Adrenal gland (tissue), 5 donors: ENCODE results near the gene SCAPER.

Experiments
- POLR2A ChIP-seq, 2 donors: fragments of 450-650 bp; IDR thresholded peaks; one replicate each; pipeline ENCODE4 v1.6.1; 2017; ENCODE audit warnings: antibody characterized with exemption in 2 of 2, mild to moderate bottlenecking in 2 of 2, moderate library complexity in 1 of 2
- TF ChIP-seq, protein P1 (sequence below), 6 experiments: fragments of 450-650 bp in 4 of 6; fragments of 200-600 bp in 2 of 6; sonication (generic) in 1 of 6; IDR thresholded peaks; 1 replicate in 5 of 6; 2 replicates in 1 of 6; pipeline versions ENCODE4 v1.5.1 to v1.8.0; 2016 to 2021; ENCODE audit warnings: antibody characterized with exemption in 6 of 6, mild to moderate bottlenecking in 2 of 6, moderate library complexity in 1 of 6
- donor health status: DM: no; HTN: no; CAD: no.

DNA sequence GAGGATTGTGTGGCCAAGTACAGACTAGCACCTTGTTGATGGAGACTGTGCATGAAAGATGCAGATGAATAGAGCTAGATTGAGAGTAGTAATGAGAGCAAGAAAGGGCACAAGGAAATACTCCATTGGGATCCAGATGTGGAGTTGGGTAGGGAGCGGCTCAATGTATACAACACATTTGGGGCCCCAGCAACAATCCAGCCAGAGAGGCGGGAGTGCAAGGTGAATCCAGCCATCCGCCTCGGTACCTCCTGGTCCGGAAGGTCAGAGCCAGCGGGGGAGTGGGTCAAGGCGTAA lies 559.6 kb downstream of the SCAPER start:
- TF ChIP-seq, protein P1, sequence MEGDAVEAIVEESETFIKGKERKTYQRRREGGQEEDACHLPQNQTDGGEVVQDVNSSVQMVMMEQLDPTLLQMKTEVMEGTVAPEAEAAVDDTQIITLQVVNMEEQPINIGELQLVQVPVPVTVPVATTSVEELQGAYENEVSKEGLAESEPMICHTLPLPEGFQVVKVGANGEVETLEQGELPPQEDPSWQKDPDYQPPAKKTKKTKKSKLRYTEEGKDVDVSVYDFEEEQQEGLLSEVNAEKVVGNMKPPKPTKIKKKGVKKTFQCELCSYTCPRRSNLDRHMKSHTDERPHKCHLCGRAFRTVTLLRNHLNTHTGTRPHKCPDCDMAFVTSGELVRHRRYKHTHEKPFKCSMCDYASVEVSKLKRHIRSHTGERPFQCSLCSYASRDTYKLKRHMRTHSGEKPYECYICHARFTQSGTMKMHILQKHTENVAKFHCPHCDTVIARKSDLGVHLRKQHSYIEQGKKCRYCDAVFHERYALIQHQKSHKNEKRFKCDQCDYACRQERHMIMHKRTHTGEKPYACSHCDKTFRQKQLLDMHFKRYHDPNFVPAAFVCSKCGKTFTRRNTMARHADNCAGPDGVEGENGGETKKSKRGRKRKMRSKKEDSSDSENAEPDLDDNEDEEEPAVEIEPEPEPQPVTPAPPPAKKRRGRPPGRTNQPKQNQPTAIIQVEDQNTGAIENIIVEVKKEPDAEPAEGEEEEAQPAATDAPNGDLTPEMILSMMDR (IDR thresholded peaks at IDR 0.05), result no peak
- TF ChIP-seq POLR2A (IDR thresholded peaks at IDR 0.05), result no peak
